ENCODE measurements around the gene ACSS1.

Gene ACSS1

DNA sequence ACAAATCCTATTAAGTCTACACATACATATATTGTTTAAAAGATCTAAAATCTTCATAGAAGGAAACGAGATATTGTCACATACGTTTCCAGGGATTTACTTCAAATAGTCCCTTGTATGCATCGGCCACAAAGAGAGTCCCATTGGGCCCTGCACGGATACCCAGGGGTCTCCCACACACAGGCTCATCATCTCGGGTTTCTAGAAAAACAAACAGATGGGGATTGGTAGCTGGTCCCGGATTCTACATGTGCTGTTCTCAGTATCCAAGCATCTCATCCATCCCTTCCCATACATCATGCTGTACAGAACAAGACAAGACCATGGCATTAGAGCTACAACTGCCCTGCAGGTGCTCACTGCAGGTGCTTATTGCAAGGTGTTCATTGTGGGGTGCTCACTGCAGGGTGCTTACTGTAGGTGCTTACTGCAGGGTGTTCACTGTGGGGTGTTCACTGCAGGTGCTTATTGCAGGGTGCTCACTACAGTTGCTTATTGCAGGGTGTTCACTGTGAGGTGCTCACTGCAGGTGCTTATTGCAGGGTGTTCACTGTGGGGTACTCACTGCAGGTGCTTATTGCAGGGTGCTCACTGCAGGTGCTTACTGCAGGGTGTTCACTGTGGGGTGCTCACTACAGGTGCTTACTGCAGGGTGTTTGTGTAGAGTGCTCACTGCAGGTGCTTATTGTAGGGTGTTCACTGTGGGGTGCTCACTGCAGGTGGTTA, 86.4 kb downstream of the ACSS1 start:
- no peak for DNase-seq (ENCODE audit: low read depth)
- TF ChIP-seq, protein P1, sequence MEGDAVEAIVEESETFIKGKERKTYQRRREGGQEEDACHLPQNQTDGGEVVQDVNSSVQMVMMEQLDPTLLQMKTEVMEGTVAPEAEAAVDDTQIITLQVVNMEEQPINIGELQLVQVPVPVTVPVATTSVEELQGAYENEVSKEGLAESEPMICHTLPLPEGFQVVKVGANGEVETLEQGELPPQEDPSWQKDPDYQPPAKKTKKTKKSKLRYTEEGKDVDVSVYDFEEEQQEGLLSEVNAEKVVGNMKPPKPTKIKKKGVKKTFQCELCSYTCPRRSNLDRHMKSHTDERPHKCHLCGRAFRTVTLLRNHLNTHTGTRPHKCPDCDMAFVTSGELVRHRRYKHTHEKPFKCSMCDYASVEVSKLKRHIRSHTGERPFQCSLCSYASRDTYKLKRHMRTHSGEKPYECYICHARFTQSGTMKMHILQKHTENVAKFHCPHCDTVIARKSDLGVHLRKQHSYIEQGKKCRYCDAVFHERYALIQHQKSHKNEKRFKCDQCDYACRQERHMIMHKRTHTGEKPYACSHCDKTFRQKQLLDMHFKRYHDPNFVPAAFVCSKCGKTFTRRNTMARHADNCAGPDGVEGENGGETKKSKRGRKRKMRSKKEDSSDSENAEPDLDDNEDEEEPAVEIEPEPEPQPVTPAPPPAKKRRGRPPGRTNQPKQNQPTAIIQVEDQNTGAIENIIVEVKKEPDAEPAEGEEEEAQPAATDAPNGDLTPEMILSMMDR (IDR thresholded peaks at IDR 0.05; ENCODE audit: low read depth, low read length, missing control alignments): no peak
- H3K4me3 ChIP-seq (ENCODE audit: low read depth, low read length): no peak overlapping the region

DNA sequence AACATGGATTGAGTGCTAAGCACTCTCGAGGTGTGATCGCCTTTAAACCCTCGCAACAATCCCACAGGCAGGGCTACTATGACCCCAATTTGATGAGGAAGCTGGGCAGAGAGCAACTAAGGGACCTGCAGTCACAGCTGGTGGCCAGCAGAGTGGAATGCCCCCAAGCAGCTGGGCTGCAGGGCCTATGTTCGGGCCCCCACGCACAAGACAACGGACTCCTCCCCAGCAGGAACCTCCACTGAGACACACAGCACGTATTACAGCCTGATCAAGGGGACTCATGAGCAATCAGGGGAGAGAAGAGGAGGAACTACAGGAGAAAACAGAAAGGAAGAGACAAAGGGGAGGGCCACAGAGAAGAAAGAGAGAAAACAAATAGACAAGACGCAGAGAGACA, 87.2 kb downstream of the ACSS1 start:
- no peak for DNase-seq (ENCODE audit: low read depth)
- H3K4me3 ChIP-seq (ENCODE audit: low read depth, low read length): no peak overlapping the region
- TF ChIP-seq, protein P1 (IDR thresholded peaks at IDR 0.05; ENCODE audit: low read depth, low read length, missing control alignments): no peak

DNA sequence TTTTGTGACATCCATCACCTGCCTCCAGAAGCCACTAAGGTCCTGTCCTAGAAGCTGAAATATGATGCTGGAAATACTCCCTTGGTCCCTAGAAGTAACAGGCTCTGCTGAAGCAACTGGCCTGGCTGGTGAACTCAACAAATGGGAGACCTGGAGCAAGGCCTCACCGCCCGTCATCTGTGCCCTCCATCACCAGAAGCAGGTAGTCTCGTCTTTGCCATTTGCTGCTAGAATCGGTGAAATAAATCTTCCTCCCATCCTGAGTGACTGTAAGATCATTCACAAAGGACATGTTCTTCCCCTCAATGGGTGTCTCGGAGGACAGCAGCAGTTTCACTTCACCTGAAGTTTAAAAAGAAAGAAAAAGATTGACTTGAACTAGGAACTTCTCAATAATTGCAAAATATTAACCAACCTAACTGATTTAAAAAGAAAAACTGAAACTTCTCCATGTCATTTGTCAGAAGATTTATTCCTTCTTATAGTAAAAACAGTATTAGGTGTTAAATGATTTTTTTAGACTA, 87.8 kb downstream of the ACSS1 start:
- DNase-seq (ENCODE audit: low read depth): no peak
- TF ChIP-seq, protein P1 (IDR thresholded peaks at IDR 0.05; ENCODE audit: low read depth, low read length, missing control alignments): no peak
- H3K4me3 ChIP-seq (ENCODE audit: low read depth, low read length): no peak overlapping the region

DNA sequence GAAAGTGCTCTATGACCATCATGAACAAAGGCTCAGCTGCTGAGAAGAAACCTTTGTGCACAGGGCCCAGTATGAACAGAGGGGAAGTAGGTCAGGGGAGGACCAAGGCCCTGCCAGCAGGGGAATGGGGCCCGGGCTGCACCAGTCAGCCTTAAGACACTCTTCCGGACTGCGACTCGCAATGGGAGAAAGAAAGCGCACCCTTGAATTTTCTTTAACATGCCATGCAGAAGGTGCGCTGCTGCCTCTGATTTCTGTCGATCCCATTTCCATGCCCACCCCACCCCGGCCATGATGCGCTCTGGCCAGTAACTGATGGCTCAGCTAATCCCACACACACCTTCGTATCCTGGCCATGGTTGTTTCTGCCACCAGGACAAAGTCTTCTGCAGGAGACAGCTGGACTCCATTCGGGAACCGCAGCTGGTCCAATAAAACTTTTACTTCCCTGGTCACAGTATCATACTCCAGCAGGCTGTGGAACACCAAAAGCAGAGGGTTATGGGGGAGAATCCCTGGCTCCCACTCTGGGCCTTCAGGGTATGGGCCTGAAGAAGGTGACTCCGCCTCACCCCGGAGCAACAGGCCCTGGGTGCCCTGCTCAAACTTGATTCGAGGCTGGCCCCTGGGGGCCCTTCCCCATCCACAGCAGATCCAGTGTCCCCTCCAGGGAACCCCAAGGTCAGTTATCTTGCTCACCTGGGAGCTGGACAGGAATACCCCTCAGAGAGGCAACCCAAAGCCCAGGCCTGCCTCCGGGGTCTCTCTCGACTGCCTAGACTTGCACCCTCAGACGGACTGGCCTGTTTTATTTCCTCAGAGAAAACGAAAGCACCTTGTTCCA, 88.5 kb downstream of the ACSS1 start:
- H3K4me3 ChIP-seq (ENCODE audit: low read depth, low read length): no peak overlapping the region
- no peak for DNase-seq (ENCODE audit: low read depth)
- TF ChIP-seq, protein P1 (IDR thresholded peaks at IDR 0.05; ENCODE audit: low read depth, low read length, missing control alignments): no peak

DNA sequence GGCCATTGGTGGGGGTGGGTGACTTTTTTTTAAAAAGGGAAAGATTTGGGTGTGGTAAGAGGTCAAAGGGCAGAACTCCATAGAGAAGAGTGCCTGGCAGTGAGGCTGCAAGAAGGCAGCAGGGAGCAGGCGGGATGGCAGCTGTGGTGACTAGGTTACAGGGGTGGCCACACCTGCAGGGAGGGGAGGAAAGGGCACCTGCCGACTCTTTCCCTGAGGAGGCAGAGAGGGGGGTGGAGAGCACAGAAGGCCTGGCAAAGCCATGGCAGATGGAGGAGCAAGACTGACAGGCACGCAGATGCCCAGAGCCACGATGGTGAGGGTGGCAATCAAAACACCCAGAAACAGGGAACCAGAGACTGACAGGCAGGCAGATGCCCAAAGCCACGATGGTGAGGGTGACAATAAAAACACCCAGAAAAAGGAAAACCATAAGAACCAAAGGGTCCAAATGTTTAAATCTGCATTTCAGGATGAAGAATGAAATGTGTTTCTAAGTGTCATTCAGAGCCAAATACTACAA, 89.6 kb downstream of the ACSS1 start:
- no peak overlapping the region for H3K4me3 ChIP-seq (ENCODE audit: low read depth, low read length)
- TF ChIP-seq, protein P1 (IDR thresholded peaks at IDR 0.05; ENCODE audit: low read depth, low read length, missing control alignments): no peak
- no peak for DNase-seq (ENCODE audit: low read depth)

DNA sequence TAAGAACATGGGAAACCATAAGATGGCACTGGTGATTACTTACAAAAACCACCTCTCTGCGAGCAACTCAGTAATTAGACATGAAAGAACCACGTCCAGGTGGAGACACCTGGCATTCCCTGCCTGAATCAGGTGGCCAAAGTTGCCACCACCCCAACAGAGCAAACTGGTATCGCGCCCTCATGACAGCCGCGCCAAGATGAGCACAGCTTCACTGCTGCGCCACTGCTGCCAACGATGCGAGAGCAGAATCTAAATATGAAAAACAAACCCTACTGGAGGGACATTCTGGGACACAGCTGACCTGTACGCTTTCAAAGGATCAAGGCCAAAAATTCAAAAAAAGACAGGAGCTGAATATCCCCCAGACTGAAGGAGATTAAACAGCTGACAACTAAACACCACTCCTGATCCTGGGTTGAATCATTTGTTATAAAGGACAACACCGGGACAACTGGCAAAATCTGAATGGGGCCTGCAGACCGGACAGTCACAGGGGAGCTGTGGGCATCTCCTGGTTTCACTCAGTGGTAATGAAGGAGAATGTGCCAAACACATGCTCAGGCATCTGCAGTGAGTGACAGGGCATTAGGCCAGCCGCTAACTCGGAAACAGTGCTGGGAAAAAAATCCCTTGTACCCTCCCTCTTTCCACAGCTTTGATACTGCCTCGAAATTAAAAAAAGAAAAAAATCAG, 91.5 kb downstream of the ACSS1 start:
- no peak overlapping the region for H3K4me3 ChIP-seq (ENCODE audit: low read depth, low read length)
- TF ChIP-seq, protein P1 (IDR thresholded peaks at IDR 0.05; ENCODE audit: low read depth, low read length, missing control alignments): no peak
- no peak for DNase-seq (ENCODE audit: low read depth)
